D341Med (cell line): ENCODE results near the gene GNG7.
"Not testable (repeated sequence)": the region's sequence is repeated elsewhere in the genome, so short reads cannot be mapped to it uniquely, and the experiment has no call there.

Experiments used
- DNase-seq: peaks from one replicate; pipeline ENCODE4 v3.0.0; 2012; ENCODE audit warnings: low spot score

The GNG7 gene

GRCh38 chr19:2483484-2484151 is 218.9 kb downstream of the GNG7 start:
- no peak for DNase-seq

- no peak for DNase-seq
Observed at GRCh38 chr19:2483084-2483483, 219.4 kb downstream of the GNG7 start.

GRCh38 chr19:2482354-2483038 is 220.0 kb downstream of the GNG7 start:
- DNase-seq: no peak

- DNase-seq: no peak
Observed at GRCh38 chr19:2481466-2481865, 221.0 kb downstream of the GNG7 start.

- DNase-seq: no peak
Observed at GRCh38 chr19:2479556-2480194, 222.8 kb downstream of the GNG7 start.

- peak; percentile 16 for DNase-seq
Observed at GRCh38 chr19:2478756-2479555, 223.5 kb downstream of the GNG7 start.

- peak; percentile 39 for DNase-seq
Observed at GRCh38 chr19:2478278-2478755, 224.2 kb downstream of the GNG7 start.

- DNase-seq: peak; percentile 40
Observed at GRCh38 chr19:2477732-2478191, 224.7 kb downstream of the GNG7 start.

GRCh38 chr19:2477141-2477710 is 225.3 kb downstream of the GNG7 start:
- peak; percentile 58 for DNase-seq

- DNase-seq: peak; percentile 55
Observed at GRCh38 chr19:2476451-2477140, 225.9 kb downstream of the GNG7 start.

- DNase-seq: peak; percentile 100
Observed at GRCh38 chr19:2475702-2476450, 226.6 kb downstream of the GNG7 start, which contains the start of gene GADD45B. TSS of gene GADD45B (plus strand) at chr19:2476127. CDS start at chr19:2476359, 232 bp downstream.

GRCh38 chr19:2475018-2475701 is 227.3 kb downstream of the GNG7 start:
- DNase-seq: peak; percentile 69

GRCh38 chr19:2474232-2475017 is 228.1 kb downstream of the GNG7 start:
- peak; percentile 94 for DNase-seq

GRCh38 chr19:2469915-2470200 is 232.6 kb downstream of the GNG7 start:
- DNase-seq: not testable (repeated sequence)

- DNase-seq: no peak
Observed at GRCh38 chr19:2469102-2469914, 233.2 kb downstream of the GNG7 start.

- no peak for DNase-seq
Observed at GRCh38 chr19:2468596-2468995, 233.9 kb downstream of the GNG7 start.

GRCh38 chr19:2464389-2464788 is 238.1 kb downstream of the GNG7 start:
- no peak for DNase-seq

- not testable (repeated sequence) for DNase-seq
Observed at GRCh38 chr19:2463694-2464093, 238.8 kb downstream of the GNG7 start.
